ENCODE measurements around the gene HOXB9. TPM values are rescaled to one million over a fixed set of nuclear protein-coding genes. Genes with fewer than 3 reads are reported as not detected.

HOXB9 gene
- total RNA-seq, 1 donor from 2014 or later: not detected

DNA sequence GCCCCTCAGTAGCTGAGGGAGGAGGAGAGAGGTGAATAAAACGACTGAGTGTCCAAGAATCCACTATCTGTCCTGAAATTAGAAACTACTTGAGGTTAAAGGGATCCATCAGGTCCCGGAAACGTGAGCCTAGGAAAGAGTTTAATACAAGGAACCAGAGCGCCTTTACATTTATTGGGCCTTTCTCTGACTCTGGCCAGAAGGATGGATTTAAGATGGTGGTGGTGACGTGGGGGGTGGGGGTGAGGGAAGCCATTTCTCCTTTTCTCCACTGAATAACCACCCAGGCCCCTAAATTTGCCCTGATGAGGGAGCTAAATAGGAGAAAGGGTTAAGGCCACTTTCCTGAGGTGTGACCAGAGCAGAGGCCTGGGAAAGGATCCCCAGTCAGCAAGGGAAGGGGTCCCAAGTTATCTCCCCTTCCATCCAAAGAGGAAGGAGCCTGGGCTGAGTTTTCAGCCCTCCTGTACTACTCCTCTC lies 1.0 kb upstream of the HOXB9 start:
- intact Hi-C loops (cut with DNase I): no loop called here
- DNase-seq: no peak
- no peak for ATAC-seq (ENCODE audit: poor library complexity)

DNA sequence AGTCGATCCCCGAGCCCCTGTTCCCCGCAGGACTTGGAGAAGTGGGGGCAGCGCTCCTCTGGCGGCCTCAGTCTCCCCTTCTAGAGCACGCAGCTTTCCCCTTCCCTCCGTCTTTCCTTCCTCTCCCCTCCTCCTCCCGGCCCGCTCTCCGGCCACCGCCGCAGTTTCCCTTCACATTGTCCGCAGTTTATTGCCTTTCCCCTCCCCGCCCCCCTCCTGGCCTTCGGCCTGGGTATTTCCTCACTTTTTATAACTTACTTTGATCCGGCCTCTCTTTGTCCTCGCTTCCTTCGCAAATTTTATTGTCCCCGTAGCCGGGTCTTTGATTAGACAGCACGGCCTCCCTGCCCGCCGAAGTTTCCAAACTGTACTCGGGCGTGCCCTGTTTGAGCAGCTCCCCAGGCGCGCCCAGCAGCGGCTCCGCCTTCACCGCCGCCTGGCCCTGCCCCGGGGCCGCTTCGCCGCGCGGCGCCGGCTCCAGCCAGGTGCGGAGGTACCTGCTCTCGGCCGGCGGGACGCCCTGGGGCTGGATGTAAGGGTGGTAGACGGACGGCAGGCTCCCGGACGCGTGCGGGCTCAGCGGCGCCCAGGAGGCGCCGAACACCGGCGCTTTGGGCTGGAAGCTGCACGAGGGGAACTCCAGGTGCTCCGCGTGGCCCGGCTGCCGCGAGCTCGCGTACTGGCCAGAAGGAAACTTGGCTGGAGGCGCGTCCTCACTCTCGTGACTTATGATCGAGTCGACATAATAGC lies 488 bp downstream of the HOXB9 start:
- intact Hi-C loops (cut with DNase I): no loop called here
- ATAC-seq (ENCODE audit: poor library complexity): peak; percentile 69
- no peak for DNase-seq

DNA sequence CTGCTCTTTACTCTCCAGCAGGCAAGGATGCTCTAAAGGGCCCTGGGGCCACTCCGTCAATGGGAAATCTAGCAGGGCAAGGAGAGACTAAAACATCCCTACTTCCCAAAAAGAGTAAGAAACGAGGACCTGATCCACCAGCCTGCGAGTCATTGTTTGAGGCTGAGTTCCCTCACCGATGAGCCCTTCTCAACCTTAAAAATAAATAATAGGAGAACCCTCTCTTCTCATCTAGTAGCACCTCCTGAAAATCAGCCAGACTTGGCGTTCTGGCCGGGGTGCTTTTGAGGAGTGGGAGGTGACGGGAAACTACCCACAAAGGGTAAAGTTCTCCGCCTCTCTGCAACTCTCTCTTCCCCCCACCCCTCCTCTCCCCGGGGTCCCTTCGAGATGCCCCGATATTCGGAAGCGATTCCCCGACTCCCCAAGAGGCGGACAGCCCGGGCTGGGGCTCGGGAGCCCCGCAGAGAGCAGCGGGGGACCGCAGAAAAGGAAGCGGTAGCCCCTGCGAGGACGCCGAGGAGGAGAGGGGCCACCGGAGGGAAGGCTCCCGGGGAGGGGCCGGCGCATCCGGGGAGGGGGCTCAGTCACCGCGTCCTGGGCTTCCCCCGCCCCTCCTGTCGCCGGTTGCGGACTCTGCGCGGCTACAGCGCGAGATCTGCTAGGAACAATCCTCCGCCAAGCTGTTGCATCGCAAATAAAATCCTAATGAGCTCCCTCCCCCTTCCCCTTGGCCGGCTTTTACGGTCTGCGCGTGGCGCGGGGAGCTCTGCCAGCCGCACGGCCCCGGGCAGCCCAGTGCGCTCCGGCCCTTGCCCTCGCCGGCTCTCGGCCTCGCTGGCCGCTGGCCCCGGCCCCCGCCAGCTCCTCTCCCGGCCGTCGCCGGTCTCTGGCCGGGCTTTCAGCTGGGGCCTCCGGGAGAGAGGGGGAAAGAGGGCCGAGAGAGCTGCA lies 1.3 kb downstream of the HOXB9 start:
- ATAC-seq (ENCODE audit: poor library complexity) (peak; percentile 30), DNase-seq (peak; percentile 6)
- intact Hi-C loops (cut with DNase I): no loop called here

DNA sequence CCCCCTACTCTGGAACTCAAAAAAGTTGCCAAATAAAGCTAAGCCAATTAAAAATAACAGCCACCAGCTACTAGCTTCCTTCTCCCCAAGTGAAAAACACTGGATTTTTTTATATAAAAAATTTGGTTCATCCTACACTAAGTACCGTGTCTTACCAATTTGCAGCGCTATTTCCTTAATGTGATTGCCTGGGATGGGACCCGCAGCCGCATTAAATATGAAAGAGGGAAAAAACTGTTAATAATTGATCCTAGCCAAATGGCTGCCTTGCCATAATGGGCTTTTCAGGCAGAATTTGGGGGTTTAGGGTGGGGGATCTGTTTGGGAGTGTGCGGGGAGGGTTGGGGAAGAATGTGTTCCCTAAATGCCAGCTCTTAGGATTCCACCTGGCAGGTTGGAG lies 2.0 kb downstream of the HOXB9 start:
- intact Hi-C loops (cut with DNase I): no loop called here
- no peak for DNase-seq
- ATAC-seq (ENCODE audit: poor library complexity): no peak

DNA sequence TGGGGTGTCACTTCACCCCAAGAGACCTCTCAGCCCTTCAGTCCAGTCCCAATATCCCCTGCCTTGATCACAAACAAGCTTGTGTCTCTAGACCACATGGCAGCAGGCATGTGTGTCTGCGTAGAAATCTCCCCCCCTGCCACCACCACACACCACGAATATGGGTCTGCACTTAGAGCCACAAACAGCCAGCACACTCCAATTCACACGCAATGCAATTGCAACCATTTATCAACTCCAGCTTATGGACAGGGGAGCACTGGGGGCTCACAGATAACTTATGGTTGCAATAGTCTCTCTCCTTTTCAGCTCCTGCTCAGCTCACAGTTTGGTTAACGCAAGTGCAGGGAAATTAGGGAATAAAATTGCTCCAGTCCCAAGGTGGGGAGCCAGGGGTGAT lies 2.6 kb downstream of the HOXB9 start:
- ATAC-seq (ENCODE audit: poor library complexity): no peak
- intact Hi-C loops (cut with DNase I): no loop called here
- DNase-seq: no peak

DNA sequence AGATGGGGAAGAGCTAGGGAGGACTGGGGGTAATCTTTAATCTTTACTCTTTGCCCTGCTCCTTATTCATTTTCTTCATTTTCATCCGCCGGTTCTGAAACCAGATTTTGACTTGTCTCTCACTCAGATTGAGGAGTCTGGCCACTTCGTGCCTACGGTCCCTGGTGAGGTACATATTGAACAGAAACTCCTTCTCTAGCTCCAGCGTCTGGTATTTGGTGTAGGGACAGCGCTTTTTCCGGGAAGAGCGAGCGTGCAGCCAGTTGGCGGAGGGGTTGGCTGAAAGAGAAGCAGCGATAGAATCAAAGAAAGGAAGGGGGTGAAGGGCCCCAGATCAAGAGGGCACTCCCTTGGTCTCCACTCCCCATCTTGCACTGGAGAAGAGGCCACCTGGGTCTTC lies 3.3 kb downstream of the HOXB9 start:
- DNase-seq: no peak
- intact Hi-C loops (cut with DNase I): no loop called here
- no peak for ATAC-seq (ENCODE audit: poor library complexity)

DNA sequence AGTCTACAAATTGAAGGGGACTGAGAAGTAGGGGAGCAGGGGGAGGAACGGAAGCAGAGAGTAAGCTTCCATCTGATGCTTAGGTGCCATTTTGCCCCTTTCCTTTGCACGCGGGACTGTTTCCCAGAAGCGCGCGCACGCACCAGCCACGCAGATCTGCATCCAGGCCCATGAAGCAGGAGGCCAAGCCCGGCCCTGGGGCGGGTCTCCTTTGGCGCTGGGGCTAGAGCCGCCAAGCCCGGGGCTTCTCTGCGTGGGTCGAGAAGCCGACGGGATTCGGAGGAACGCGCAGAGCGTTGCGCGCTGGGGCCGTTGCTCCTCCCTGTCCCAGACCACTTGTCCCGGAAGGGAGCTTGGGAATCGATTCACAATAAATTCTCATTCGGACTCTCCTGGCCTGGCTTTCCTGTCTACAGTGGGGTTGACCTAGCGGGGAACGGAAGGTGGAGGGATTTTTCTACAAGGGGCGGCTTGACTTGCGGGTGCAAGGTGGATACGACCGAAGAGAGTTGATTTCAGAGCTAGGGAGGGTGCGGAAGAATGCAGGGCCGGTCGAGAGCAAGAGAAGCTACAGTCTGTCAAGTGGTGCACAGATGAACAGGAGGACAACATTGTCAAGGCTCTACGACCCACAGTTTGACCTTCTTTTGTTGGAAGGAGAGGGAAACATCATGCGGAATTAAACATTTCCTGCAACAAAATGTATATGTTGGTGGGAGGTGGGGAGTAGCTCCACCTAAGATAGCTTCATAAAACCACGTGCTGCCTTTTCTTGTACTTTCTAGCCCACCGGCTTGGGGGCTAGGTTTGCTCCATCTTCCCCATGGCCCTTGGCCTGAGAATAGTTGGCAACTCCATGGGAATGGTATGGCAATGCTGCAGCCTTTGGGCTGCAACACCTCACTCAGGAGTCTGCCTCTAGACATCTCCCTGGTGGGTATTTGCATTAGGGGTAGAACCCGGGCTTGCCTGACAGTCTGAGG lies 4.5 kb downstream of the HOXB9 start:
- DNase-seq (no peak), ATAC-seq (ENCODE audit: poor library complexity) (no peak)
- intact Hi-C loops (cut with DNase I): no loop called here

DNA sequence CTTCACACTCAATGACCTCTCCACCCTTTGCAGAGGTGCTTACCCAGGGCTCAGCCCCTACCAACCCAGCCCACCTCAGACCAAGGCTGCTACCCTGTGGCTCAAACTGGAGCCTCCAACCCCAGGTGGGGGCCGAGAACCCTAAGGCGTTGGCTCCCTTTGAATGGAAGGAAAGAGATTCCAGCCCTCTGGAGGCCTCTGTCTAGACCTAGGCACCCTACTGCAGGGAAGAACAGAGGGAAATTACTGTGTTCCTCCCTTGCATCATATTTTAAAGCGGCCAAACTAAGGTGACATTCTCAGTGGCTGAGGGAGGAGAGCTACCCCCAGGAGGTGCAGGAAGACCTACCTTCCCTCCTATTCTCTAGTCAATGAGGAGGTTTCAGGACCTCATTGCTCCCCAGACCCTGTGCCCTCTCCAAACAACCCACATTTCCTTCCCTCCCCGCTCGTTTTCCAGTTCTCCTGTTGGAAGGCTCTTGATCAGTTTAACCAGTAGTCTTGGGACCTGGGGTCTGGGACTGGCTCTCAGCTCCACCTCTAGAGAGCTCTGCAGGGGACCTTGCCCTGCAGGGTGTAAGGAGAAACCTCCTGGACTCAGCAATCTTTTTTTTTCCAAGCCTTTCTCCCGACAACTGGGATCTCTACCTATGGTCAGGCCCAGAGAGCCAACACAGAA lies 5.6 kb downstream of the HOXB9 start:
- ATAC-seq (ENCODE audit: poor library complexity): no peak
- intact Hi-C loops (cut with DNase I): no loop called here
- DNase-seq: no peak

DNA sequence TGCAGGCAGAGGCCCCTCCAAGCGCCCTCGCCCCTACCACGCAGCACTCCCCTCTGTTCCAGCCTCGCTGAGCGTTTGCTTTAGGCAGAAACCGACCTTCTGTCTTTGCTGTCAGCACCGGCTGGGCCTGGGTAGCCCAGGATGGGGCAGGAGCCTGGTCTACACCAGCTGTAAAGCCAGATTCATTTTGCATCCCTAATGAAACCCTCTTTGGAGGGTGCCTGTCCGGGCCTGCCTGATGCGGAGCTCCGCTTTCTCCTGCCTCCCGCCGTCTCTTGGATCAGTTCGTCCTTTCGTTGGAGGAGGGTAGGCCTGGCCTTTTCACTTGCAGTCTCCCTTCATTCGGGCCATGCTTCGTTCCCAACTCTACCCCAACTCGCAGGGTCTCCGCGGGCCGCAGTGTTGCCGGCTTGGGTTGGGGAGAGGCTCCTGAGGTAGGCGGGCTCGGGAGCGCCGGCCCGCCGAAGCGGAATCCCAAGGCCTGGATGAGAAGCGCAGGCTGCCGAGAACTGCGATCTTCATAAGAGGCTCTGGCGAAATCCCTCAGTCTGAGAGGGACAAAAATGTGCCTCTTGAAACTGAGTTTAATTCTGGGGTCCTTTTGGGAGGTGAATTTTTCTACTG lies 6.2 kb downstream of the HOXB9 start:
- intact Hi-C loops (cut with DNase I): loop anchor here (5.0 kb wide), 1 partner anchor 283 kb away; no protein-coding TSS in a partner anchor
- ATAC-seq (ENCODE audit: poor library complexity): no peak
- DNase-seq: no peak

DNA sequence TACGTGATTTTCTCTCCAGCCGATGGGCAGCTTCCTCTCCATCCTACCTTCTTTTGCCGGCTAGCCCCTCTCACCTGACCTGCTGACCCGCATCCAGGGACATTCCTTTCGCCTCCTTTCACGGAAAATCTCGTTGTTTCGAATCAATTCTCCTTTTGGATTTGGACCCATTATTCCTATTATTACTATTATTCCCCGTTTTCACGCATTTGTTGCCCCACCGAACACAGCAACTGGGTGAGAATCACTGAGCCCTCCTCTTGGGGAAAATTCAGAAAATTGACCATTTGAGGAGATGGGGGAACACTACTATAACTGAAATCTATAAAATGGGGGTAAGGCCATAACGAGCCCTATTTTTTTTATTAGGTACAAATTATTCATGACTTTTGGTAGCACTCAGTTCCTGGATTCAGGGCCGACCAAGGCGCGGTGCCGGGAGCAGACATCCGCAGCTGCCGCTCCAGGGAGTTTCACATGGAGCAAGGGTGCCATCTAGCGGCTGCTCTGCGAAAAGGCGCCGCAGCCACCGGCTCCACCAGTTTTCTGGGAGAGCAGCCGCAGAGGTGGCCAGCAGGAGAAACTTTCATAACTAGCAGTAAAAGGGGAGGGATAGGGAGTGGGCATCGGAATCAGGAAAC lies 7.8 kb downstream of the HOXB9 start:
- ATAC-seq (ENCODE audit: poor library complexity) (peak; percentile 95), DNase-seq (peak; percentile 91)
- intact Hi-C loops (cut with DNase I): loop anchor here (5.0 kb wide), 1 partner anchor 281 kb away; no protein-coding TSS in a partner anchor

DNA sequence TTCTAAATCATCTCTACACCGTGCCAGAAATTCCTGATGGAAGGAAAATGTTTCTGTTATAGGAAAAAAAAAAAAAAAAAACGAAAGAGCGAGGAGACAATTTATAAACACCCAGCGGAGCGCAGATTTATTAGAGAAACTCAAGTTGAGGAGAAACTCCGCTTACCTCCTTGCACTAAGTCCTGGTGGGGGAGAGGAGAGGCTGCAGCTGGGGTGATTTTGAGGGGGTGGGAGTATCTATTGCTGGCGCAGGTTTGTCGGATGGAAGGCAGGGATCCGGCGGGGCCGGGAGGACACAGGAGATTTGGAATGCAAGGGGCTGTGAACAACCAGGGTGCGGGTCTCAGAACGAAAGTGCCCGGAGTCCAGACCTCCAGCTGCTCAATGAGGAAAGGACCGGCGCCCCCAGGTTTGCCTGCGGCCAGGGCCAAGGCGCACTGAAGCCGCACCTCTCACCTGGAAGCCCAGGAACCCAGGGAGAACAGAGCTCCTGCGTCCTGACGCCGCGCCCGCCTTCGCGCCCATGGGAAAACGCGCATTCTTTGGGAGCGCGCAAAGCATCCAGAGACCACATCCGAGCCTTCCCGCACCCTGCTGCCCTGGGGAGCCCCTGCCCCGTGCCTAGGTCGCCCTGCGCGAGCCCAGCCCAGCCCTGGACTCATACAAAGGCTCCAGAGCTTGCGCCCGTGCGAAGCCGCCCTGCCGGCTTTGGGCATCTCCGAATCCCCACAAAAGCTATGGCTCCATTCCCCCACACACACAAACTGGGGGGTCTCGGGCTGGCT lies 8.5 kb downstream of the HOXB9 start:
- DNase-seq: no peak
- no peak for ATAC-seq (ENCODE audit: poor library complexity)
- intact Hi-C loops (cut with DNase I): loop anchor here (5.0 kb wide), 1 partner anchor 280 kb away; no protein-coding TSS in a partner anchor

DNA sequence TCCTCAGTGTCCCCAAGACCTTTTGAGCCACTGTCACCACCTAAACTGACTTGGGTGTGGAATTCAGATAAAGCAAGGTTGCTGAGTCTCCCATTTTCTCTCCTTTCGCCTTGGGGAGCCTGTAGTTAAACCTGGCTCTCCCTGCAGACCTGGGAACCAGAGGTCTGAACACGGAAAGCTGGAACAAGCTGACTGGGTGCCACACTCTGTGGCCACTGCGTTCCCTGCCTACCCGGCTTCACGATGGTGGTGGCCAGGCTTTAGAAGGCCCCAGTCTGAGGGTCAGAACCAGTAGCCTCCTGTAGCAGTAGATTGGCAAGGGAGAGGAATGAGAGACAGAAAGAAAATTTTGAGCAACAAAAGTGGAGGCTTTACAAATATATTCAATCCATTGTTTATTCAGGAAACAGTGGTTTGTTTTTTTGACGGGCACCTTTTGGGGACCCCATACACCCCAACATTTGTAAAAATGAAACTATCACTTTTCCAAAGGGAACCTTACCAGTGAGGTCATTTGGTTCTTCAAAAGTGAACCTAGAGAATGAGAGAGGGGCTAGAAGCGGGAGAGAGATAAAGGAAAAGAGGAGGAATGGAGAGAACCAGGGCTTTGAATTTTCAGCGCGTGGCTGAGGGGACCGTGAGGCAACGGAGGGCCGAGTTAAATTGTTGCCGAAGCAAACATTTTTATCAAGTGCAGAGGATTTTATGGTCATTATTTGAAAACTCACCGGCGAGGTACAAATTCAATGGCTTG lies 9.3 kb downstream of the HOXB9 start:
- intact Hi-C loops (cut with DNase I): loop anchor here (5.0 kb wide), 1 partner anchor 280 kb away; no protein-coding TSS in a partner anchor
- DNase-seq (no peak), ATAC-seq (ENCODE audit: poor library complexity) (no peak)

DNA sequence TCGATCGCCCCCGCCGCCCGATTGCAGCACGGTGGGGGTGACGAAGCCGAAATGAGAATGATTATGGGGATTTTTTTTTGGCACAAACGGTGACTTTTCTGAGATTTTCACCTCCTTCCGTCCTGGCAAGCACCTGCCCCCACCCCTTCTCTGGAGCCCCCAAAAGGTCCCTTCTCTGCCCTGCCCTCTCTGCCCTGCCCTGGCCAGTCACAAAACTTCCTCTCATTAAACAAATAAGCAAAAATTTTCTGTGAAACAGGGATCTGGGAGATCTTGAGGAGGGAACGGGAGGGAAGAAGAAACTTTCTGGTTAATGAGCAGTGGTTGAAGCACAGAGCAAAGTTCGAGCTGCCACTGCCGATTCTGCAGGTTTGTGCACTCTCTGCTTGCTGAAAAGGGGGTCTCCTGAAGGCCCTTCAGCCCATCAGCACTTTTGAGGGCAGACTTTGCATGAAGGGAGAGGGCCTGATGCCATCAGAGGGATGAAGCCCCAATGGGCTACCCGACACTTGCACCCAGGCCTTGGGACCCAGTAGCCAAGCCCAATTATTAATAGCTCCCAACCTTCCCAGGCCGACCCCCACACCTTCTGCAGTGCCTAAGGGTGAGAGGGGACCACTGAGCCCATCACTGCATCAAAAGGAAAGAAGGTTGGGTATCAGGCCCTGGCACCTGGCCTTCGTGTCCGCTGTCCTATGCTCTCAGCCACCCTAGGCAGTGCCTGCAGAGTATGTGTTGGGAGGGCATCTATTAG lies 10.0 kb downstream of the HOXB9 start:
- DNase-seq: no peak
- ATAC-seq (ENCODE audit: poor library complexity): no peak
- intact Hi-C loops (cut with DNase I): loop anchor here (5.0 kb wide), 1 partner anchor 279 kb away; no protein-coding TSS in a partner anchor

DNA sequence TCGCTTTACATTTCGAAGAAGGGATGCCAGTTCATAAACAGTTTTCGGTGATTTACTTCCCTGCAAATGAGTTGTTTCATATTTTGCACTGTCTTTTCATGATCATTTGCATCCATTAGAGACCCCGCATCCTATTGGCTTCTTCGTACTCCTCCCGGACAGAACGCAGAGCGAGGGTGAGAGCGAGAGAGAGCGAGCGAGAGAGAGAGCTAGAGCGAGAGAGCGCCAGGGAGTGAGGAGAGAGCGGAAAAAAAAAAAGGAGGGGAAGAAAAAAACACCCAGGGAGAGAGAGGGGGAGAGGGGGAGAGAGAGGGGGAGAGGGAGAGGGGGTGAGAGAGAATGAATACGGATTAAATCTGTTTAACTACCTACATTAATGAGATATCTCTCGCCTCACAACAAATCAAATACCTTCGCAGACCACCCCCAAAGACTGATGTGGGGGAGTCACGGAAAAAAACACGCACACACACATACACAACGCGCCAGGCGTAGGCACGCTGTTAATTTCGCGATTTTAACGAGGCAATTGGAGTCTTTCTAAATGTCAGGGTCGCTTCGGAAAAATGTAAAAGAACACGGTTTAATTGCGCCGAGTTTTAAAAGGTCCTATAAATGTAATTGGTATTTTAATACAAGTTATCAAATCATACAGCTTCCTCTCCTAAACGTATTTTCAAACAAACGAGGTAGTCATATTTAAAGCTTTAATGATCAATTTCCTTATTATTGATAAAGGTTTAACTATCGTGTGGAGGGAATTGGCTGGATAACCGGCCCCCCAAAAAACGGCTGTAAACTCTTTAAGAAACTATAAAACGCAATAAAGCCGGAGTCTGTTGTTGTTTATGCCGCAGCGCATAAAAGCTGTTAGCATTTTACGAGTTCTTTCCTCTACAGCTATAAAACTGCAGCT lies 10.9 kb downstream of the HOXB9 start, which contains the start of gene HOXB8:
TSS of gene HOXB8 (minus strand) at position 246 of the 916 bp plus-strand sequence. CDS start 588 bp downstream, outside the sequence.
- ATAC-seq (ENCODE audit: poor library complexity): no peak
- DNase-seq: no peak
- intact Hi-C loops (cut with DNase I): loop anchor here (5.0 kb wide), 1 partner anchor 278 kb away; no protein-coding TSS in a partner anchor
